GM10266 (cell line): Measurements from ENCODE around the gene PDZRN4.

Experiments used
- DNase-seq: peaks from one replicate; pipeline ENCODE4 v3.0.0; 2012; ENCODE audit errors: extremely low spot score
- CTCF ChIP-seq: IDR thresholded peaks from 2 replicates; pipeline ENCODE4 v1.5.1; 2012; ENCODE audit warnings: mild to moderate bottlenecking, low read depth; ENCODE audit not compliant: control insufficient read depth, insufficient read depth; ENCODE audit errors: missing control alignments

PDZRN4 gene

GRCh38 chr12:41433460-41433859 lies 245.3 kb downstream of the PDZRN4 start:
- DNase-seq: no peak

GRCh38 chr12:41436076-41436475 lies 248.0 kb downstream of the PDZRN4 start:
- no peak for DNase-seq
- no peak for TF ChIP-seq CTCF

More at GRCh38 chr12:41433460-41433859, 245.3 kb downstream of the PDZRN4 start:
- no peak for TF ChIP-seq CTCF

- no peak for TF ChIP-seq CTCF
- no peak for DNase-seq
Measured at GRCh38 chr12:41437563-41437962, 249.4 kb downstream of the PDZRN4 start.

- TF ChIP-seq CTCF: no peak
- no peak for DNase-seq
Measured at GRCh38 chr12:41438854-41439541, 250.9 kb downstream of the PDZRN4 start.

GRCh38 chr12:41439801-41440200 lies 251.7 kb downstream of the PDZRN4 start:
- TF ChIP-seq CTCF: no peak
- DNase-seq: no peak

GRCh38 chr12:41441180-41441579 lies 253.1 kb downstream of the PDZRN4 start:
- DNase-seq: no peak
- no peak for TF ChIP-seq CTCF

GRCh38 chr12:41442896-41443295 lies 254.8 kb downstream of the PDZRN4 start:
- DNase-seq: no peak
- no peak for TF ChIP-seq CTCF
